B cell (primary cell): ENCODE results near the gene IL10. TPM values are rescaled to one million over a fixed set of nuclear protein-coding genes. Genes with fewer than 3 reads are reported as not detected.

Experiments used
- ATAC-seq: fragments of 200-7000 bp; cut with Tn5 transposase; one replicate; pipeline ENCODE4 v1.10.0; 2021; ENCODE audit warnings: low read depth, mild to moderate bottlenecking, moderate number of reproducible peaks, moderate library complexity
- CTCF ChIA-PET: fragments of 350-600 bp; sonication (Branson Sonifier 250); formaldehyde crosslinking; loops from one replicate; lab custom pipeline; 2021; ENCODE audit warnings: antibody characterized with exemption, inconsistent platforms; lab: Charles Lee
- POLR2A ChIA-PET: fragments of 350-600 bp; sonication (Branson Sonifier 250); formaldehyde crosslinking; loops from one replicate; lab custom pipeline; 2021; ENCODE audit warnings: antibody characterized with exemption; lab: Charles Lee
- DNase-seq: peaks from one replicate; pipeline ENCODE4 v3.0.0; 2013
- H2AFZ ChIP-seq: 2 replicates; pipeline ENCODE4 v1.6.1; 2012; ENCODE audit warnings: mild to moderate bottlenecking, low read depth, low read length; ENCODE audit not compliant: insufficient read depth, poor library complexity, severe bottlenecking
- H3K27ac ChIP-seq, 2 donors: 1 replicate in 1 of 2; 2 replicates in 1 of 2; pipeline ENCODE4 v1.5.1; 2012 to 2013; ENCODE audit warnings: low read length in 2 of 2, mild to moderate bottlenecking in 2 of 2, moderate library complexity in 1 of 2
- H3K27me3 ChIP-seq, 4 experiments: fragments of 200-600 bp in 1 of 4; sonication (generic) in 1 of 4; replicated peaks in 1 of 4; 1 replicate in 2 of 4; 2 replicates in 2 of 4; pipeline versions ENCODE4 v1.6.1 to v1.7.0; 2013 to 2016; ENCODE audit warnings: low read length in 3 of 4, mild to moderate bottlenecking in 2 of 4, mixed read lengths in 1 of 4, moderate library complexity in 1 of 4; ENCODE audit not compliant: insufficient read depth in 4 of 4, control insufficient read depth in 3 of 4; ENCODE audit errors: control extremely low read depth in 1 of 4
- H3K36me3 ChIP-seq, 2 experiments: replicated peaks in 1 of 2; 1 replicate in 1 of 2; 2 replicates in 1 of 2; pipeline versions ENCODE4 v1.6.1 to v1.7.1; 2013; ENCODE audit warnings: low read length in 1 of 2; ENCODE audit not compliant: insufficient read depth in 2 of 2, control insufficient read depth in 1 of 2; ENCODE audit errors: control extremely low read depth in 1 of 2, extremely low read depth in 1 of 2
- H3K4me1 ChIP-seq, 2 donors: fragments of 200-600 bp in 1 of 2; sonication (generic) in 1 of 2; 1 replicate in 1 of 2; 2 replicates in 1 of 2; pipeline versions ENCODE4 v1.5.1 to v1.6.1; 2013 to 2017; ENCODE audit warnings: low read length in 2 of 2; ENCODE audit not compliant: control insufficient read depth in 2 of 2, insufficient read depth in 2 of 2
- H3K4me2 ChIP-seq: replicated peaks from 2 replicates; pipeline ENCODE3; 2012; ENCODE audit warnings: mild to moderate bottlenecking, low read depth, low read length; ENCODE audit not compliant: poor library complexity, severe bottlenecking
- H3K4me3 ChIP-seq, 5 experiments: fragments of 200-600 bp in 1 of 5; sonication (generic) in 1 of 5; 1 replicate in 3 of 5; 2 replicates in 2 of 5; pipeline versions ENCODE4 v1.5.1 to v1.7.0; 2011 to 2016; ENCODE audit warnings: low read length in 4 of 5, mild to moderate bottlenecking in 4 of 5, low read depth in 2 of 5, control low read depth in 1 of 5, moderate library complexity in 1 of 5; ENCODE audit not compliant: insufficient read depth in 1 of 5; ENCODE audit errors: control extremely low read depth in 1 of 5, extremely low read depth in 1 of 5
- H3K79me2 ChIP-seq: fragments of 200-600 bp; sonication (generic); one replicate; pipeline ENCODE4 v1.6.0; 2016; ENCODE audit warnings: low read length; ENCODE audit not compliant: control insufficient read depth, insufficient read depth
- H3K9ac ChIP-seq: fragments of 200-600 bp; sonication (generic); 2 replicates; pipeline ENCODE4 v1.6.1; 2017; ENCODE audit warnings: mild to moderate bottlenecking, low read length, moderate library complexity
- H3K9me3 ChIP-seq, 3 donors: one replicate each; pipeline versions ENCODE4 v1.6.1 to v1.7.1; 2013; ENCODE audit warnings: low read length in 2 of 3; ENCODE audit not compliant: control insufficient read depth in 2 of 3, insufficient read depth in 1 of 3; ENCODE audit errors: control extremely low read depth in 1 of 3
- H4K20me1 ChIP-seq: 2 replicates; pipeline ENCODE4 v1.6.0; 2012; ENCODE audit warnings: mild to moderate bottlenecking, low read length; ENCODE audit not compliant: insufficient read depth, control insufficient read depth, poor library complexity, severe bottlenecking
- H3K27ac Mint-ChIP-seq: one replicate; pipeline ENCODE4 v1.8.0; 2021; ENCODE audit warnings: mixed read lengths
- H3K27me3 Mint-ChIP-seq: one replicate; pipeline ENCODE4 v1.8.0; 2021; ENCODE audit warnings: mixed read lengths
- H3K4me1 Mint-ChIP-seq: one replicate; pipeline ENCODE4 v1.8.0; 2021; ENCODE audit warnings: mixed read lengths
- H3K4me3 Mint-ChIP-seq: one replicate; pipeline ENCODE4 v1.8.0; 2021; ENCODE audit warnings: mixed read lengths
- H3K9me3 Mint-ChIP-seq: one replicate; pipeline ENCODE4 v1.8.0; 2022; ENCODE audit warnings: mixed read lengths; ENCODE audit not compliant: insufficient read depth
- CTCF ChIP-seq: fragments of 200-600 bp; IDR thresholded peaks from one replicate; pipeline ENCODE4 v1.8.0; 2022; ENCODE audit warnings: antibody characterized with exemption, mild to moderate bottlenecking
- EZH2 ChIP-seq: IDR thresholded peaks from 2 replicates; pipeline ENCODE4 v1.6.1; 2012; ENCODE audit warnings: borderline replicate concordance, low read depth, mild to moderate bottlenecking, moderate library complexity, low read length; ENCODE audit not compliant: insufficient read depth, poor library complexity, severe bottlenecking
- WGBS: methylation state at CpG from one replicate; pipeline ENCODE4 v1.1.5; 2013; ENCODE audit warnings: missing lambda C conversion rate; ENCODE audit not compliant: insufficient coverage; 5-methylcytosine and 5-hydroxymethylcytosine counted together
- intact Hi-C: fragments of 100-400 bp; cut with micrococcal nuclease; formaldehyde crosslinking; loops from one replicate; pipeline ENCODE4 v1.10.0; 2022
- polyA plus RNA-seq: library from polyadenylated mRNA; depleted of rRNA; stranded (reverse); fragments of >200 nt; gene quantifications from 2 replicates; pipeline ENCODE4 v1.2.3, GENCODE V29; 2012
- total RNA-seq, 2 donors: library from RNA; stranded (reverse); fragments of 120-200 nt in 1 of 2; gene quantifications; 1 replicate in 1 of 2; 2 replicates in 1 of 2; pipeline versions ENCODE4 v1.2.3 to v1.2.4, GENCODE V29; 2013 to 2022

Gene IL10
- total and polyA plus RNA-seq, 2 donors (not counting 1 experiment from before 2014, with no cell fraction given), result 0.37 to 0.69 TPM

GRCh38 chr1:206814716-206815341 is 42.5 kb upstream of the IL10 start:
- intact Hi-C loops, result loop anchor here (2.0 kb wide), 1 partner anchor 16 kb away; no protein-coding TSS in a partner anchor
- peaks cover 0 to 10% (median 0%) of the 10 kb centered on the region in 3 donors for H3K9me3 ChIP-seq
- H3K4me1 ChIP-seq, result peaks cover 33 to 44% of the 10 kb centered on the region in 2 donors
- no peaks in the 10 kb centered on the region for H3K79me2 ChIP-seq
- ChIA-PET POLR2A (no interaction called here), CTCF (interaction anchor here (0.9 to 2.2 kb wide), 5 partner anchors 11 to 167 kb away, joined by 3 to 13 read pairs (median 6); no protein-coding TSS in a partner anchor)
- H3K4me1 Mint-ChIP-seq, result peaks cover 45% of the 10 kb centered on the region
- H3K27me3 Mint-ChIP-seq, result no peaks in the 10 kb centered on the region
- ATAC-seq (peak; percentile 74), DNase-seq (peak; percentile 68)
- H3K9ac ChIP-seq, result peak overlapping the region; percentile 19
- H3K27me3 ChIP-seq, result no peaks in the 10 kb centered on the region
- peak overlapping the region; percentile 88 for H3K27ac Mint-ChIP-seq
- H4K20me1 ChIP-seq, result no peaks in the 10 kb centered on the region
- no peaks in the 10 kb centered on the region for H3K9me3 Mint-ChIP-seq
- WGBS, result 100% methylated on average over 1 of the region's 2 CpGs
- TF ChIP-seq CTCF, result no peak
- TF ChIP-seq EZH2, result no peak
- H3K27ac ChIP-seq, result peak overlapping the region; percentile 81 to 82
- peak overlapping the region; percentile 25 for H2AFZ ChIP-seq
- peak overlapping the region; percentile 62 for H3K4me3 Mint-ChIP-seq
- H3K4me2 ChIP-seq, result peak overlapping the region; percentile 58
- peak overlapping the region in 1 of 5 experiments; percentile 31 for H3K4me3 ChIP-seq
- H3K36me3 ChIP-seq, result no peaks in the 10 kb centered on the region

GRCh38 chr1:206812471-206812870 is 40.2 kb upstream of the IL10 start:
- H3K4me3 Mint-ChIP-seq, result no peak overlapping the region
- Histone ChIP-seq H3K4me3 (no peak overlapping the region), H2AFZ (no peak overlapping the region), H4K20me1 (no peaks in the 10 kb centered on the region), H3K36me3 (no peaks in the 10 kb centered on the region), H3K9ac (no peak overlapping the region), H3K4me1 (peaks cover 33 to 44% of the 10 kb centered on the region in 2 donors), H3K79me2 (no peaks in the 10 kb centered on the region), H3K27ac (no peak overlapping the region), H3K9me3 (peaks cover 0 to 10% (median 0%) of the 10 kb centered on the region in 3 donors), H3K27me3 (no peaks in the 10 kb centered on the region), H3K4me2 (no peak overlapping the region)
- WGBS, result 100% methylated on average over 1 of the region's 2 CpGs
- H3K27ac Mint-ChIP-seq, result no peak overlapping the region
- no peak for DNase-seq
- TF ChIP-seq EZH2 (no peak), CTCF (no peak)
- no peaks in the 10 kb centered on the region for H3K9me3 Mint-ChIP-seq
- no peak for ATAC-seq
- CTCF ChIA-PET, result interaction anchor here (1.1 to 11.3 kb wide), 6 partner anchors 14 to 170 kb away, joined by 4 to 278 read pairs (median 8); no protein-coding TSS in a partner anchor
- POLR2A ChIA-PET, result no interaction called here
- H3K4me1 Mint-ChIP-seq, result peaks cover 52% of the 10 kb centered on the region
- H3K27me3 Mint-ChIP-seq, result no peaks in the 10 kb centered on the region
- intact Hi-C loops, result no loop called here
